Calu3 (cell line): ENCODE data around the gene MLKL. TPM values are rescaled to one million over a fixed set of nuclear protein-coding genes. Genes with fewer than 3 reads are reported as not detected.

Source experiments
- BruUV-seq: library from RNA; stranded (reverse); fragments of 400-500 nt; replicated peaks from 2 replicates; lab custom pipeline; 2021; lab: Mats Ljungman, UMichigan
- CTCF ChIA-PET: fragments of 300-600 bp; sonication (Branson Sonifier 250); formaldehyde crosslinking; loops from one replicate; lab custom pipeline; 2022; ENCODE audit warnings: antibody characterized with exemption; lab: Charles Lee
- DNase-seq: peaks from one replicate; pipeline ENCODE4 v3.0.0; 2022
- H3K27ac Mint-ChIP-seq: one replicate; pipeline ENCODE4 v1.8.0; 2022; ENCODE audit warnings: mixed read lengths; ENCODE audit not compliant: unreplicated experiment
- H3K27me3 Mint-ChIP-seq: one replicate; pipeline ENCODE4 v1.8.0; 2022; ENCODE audit warnings: mixed read lengths; ENCODE audit not compliant: unreplicated experiment
- H3K36me3 Mint-ChIP-seq: one replicate; pipeline ENCODE4 v1.8.0; 2022; ENCODE audit warnings: mild to moderate bottlenecking, moderate library complexity, mixed read lengths; ENCODE audit not compliant: insufficient read depth, unreplicated experiment
- H3K4me1 Mint-ChIP-seq: one replicate; pipeline ENCODE4 v1.8.0; 2022; ENCODE audit warnings: mild to moderate bottlenecking, low read depth, mixed read lengths; ENCODE audit not compliant: unreplicated experiment
- H3K4me3 Mint-ChIP-seq: one replicate; pipeline ENCODE4 v1.8.0; 2022; ENCODE audit warnings: mild to moderate bottlenecking, low read depth, moderate library complexity, mixed read lengths; ENCODE audit not compliant: unreplicated experiment
- H3K9me3 Mint-ChIP-seq: one replicate; pipeline ENCODE4 v1.8.0; 2022; ENCODE audit warnings: low read depth, mixed read lengths; ENCODE audit not compliant: unreplicated experiment
- intact Hi-C: fragments of 100-400 bp; cut with micrococcal nuclease; formaldehyde crosslinking; loops from one replicate; pipeline ENCODE4 v1.10.0; 2022; ENCODE audit not compliant: unreplicated experiment
- total RNA-seq: library from RNA; stranded (reverse); gene quantifications from 2 replicates; pipeline ENCODE4 v1.2.3, GENCODE V29; 2022
- TF ChIP-seq, protein P1 (sequence below): fragments of 200-600 bp; IDR thresholded peaks from one replicate; pipeline ENCODE4 v1.8.0; 2022; ENCODE audit warnings: antibody characterized with exemption; ENCODE audit not compliant: unreplicated experiment

Gene MLKL
- total RNA-seq, 1 experiment from 2014 or later: 38.8 TPM

DNA sequence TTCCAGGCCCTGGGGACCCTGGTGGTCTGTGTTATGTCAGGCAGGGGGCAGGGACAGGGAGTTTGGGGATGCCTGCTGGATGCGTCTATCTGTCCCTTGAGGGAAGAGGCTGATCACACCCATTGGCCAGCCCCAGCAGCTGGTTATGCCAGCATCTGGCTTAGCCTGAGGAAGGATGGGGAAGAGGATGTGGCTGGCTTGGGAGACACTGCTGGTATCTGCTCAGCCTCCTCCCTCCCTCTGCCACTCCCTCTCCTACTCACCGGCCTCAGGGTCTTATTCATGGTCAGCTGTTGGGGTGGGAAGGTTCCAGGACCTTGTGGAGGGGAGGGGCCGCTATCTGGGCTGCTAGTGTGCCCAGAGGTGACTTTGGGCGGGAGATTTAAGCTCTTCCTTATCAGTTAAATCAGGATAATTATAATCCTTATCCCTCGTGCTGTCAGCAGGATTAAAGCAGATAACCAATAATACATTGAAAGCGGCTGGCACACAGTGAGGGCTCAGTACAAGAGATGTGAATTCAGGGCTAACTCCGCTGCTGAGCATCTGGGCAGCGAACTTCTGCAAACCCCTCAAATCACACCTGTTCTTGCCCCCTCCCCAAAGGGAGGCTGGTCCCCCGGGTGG, 36.0 kb upstream of the MLKL start:
- no peak for DNase-seq
- no peaks in the 10 kb centered on the region for H3K27me3 Mint-ChIP-seq
- H3K4me3 Mint-ChIP-seq: no peak overlapping the region
- H3K36me3 Mint-ChIP-seq: peaks cover 46% of the 10 kb centered on the region
- intact Hi-C loops: no loop called here
- TF ChIP-seq, protein P1, sequence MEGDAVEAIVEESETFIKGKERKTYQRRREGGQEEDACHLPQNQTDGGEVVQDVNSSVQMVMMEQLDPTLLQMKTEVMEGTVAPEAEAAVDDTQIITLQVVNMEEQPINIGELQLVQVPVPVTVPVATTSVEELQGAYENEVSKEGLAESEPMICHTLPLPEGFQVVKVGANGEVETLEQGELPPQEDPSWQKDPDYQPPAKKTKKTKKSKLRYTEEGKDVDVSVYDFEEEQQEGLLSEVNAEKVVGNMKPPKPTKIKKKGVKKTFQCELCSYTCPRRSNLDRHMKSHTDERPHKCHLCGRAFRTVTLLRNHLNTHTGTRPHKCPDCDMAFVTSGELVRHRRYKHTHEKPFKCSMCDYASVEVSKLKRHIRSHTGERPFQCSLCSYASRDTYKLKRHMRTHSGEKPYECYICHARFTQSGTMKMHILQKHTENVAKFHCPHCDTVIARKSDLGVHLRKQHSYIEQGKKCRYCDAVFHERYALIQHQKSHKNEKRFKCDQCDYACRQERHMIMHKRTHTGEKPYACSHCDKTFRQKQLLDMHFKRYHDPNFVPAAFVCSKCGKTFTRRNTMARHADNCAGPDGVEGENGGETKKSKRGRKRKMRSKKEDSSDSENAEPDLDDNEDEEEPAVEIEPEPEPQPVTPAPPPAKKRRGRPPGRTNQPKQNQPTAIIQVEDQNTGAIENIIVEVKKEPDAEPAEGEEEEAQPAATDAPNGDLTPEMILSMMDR: no peak
- BruUV-seq: no TSS peak
- peaks cover 51% of the 10 kb centered on the region for H3K4me1 Mint-ChIP-seq
- H3K9me3 Mint-ChIP-seq: no peaks in the 10 kb centered on the region
- CTCF ChIA-PET: interaction anchor here (1.3 kb wide), 1 partner anchor 24 kb away, joined by 3 read pairs; no protein-coding TSS in a partner anchor
- peak overlapping the region; percentile 96 for H3K27ac Mint-ChIP-seq

GRCh38 chr16:74735554-74735953, 34.9 kb upstream of the MLKL start:
- TF ChIP-seq, protein P1: no peak
- Mint-ChIP-seq H3K36me3 (peaks cover 40% of the 10 kb centered on the region), H3K9me3 (no peaks in the 10 kb centered on the region), H3K27ac (peak overlapping the region; percentile 51), H3K27me3 (no peaks in the 10 kb centered on the region), H3K4me3 (no peak overlapping the region), H3K4me1 (peaks cover 51% of the 10 kb centered on the region)
- DNase-seq: no peak
- intact Hi-C loops: no loop called here
- no TSS peak for BruUV-seq
- CTCF ChIA-PET: interaction anchor here (0.9 kb wide), 1 partner anchor 16 kb away, joined by 3 read pairs; no protein-coding TSS in a partner anchor

DNA sequence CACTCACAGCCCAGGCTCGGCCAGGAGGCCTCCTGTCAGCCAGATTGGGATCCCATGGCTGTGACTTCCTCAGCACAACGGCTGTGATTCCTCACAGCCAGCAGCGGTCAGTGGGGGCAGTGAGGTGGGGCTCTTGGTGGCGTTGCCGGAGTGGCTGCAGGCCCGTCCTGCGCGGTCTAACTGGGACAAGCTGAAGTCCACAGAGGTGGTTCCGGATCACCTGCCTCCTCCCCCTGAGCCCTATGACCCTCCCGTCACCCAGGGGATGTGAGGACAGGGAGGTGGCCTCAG, 34.4 kb upstream of the MLKL start:
- CTCF ChIA-PET: interaction anchor here (0.9 kb wide), 1 partner anchor 15 kb away, joined by 3 read pairs; no protein-coding TSS in a partner anchor
- no peaks in the 10 kb centered on the region for H3K27me3 Mint-ChIP-seq
- no TSS peak for BruUV-seq
- H3K4me1 Mint-ChIP-seq: peaks cover 51% of the 10 kb centered on the region
- H3K9me3 Mint-ChIP-seq: no peaks in the 10 kb centered on the region
- intact Hi-C loops: no loop called here
- no peak for DNase-seq
- H3K4me3 Mint-ChIP-seq: no peak overlapping the region
- H3K27ac Mint-ChIP-seq: peak overlapping the region; percentile 51
- TF ChIP-seq, protein P1: no peak
- peaks cover 43% of the 10 kb centered on the region for H3K36me3 Mint-ChIP-seq

DNA sequence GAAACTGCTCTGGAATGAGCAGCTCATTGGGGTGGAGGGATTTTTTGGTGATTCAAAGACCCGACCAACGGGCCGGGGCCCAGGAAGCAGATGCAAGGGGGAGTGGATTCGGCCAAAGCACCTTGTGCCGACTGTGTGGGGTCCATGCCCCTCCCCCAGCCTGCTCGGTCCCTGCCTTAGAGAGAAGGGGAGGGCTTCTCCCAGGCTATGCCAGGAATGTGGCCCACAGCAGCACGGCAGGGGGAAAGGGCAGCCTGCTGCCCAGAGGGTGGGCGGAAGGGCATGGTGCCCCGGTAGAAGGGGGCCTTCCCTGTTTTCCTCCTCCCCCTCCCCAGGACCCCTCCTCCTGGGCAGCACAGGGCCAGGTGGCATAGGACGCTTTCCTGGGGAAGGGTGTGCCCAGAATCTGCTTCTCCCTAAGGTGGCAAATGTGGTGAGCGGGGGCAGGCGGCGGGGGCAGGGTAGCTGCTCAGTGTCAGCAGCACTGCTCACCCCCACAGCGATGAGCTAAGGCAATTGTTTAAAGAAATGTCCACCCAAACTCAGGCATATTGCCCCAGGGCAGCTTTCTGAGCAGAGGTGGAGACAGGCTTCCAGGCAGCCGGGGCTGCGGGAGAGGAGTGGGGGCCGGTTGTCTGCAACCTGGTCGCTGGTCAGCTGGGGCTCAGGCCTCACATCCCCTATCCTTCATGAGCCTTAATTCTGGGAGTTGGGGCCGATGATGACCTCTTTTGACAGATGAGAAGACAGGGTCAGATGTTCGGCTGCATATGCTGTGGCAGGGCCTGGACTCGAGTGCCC, 33.9 kb upstream of the MLKL start:
- peaks cover 51% of the 10 kb centered on the region for H3K4me1 Mint-ChIP-seq
- intact Hi-C loops: no loop called here
- no peak overlapping the region for H3K4me3 Mint-ChIP-seq
- no peaks in the 10 kb centered on the region for H3K9me3 Mint-ChIP-seq
- BruUV-seq: no TSS peak
- H3K27ac Mint-ChIP-seq: no peak overlapping the region
- H3K27me3 Mint-ChIP-seq: no peaks in the 10 kb centered on the region
- H3K36me3 Mint-ChIP-seq: peaks cover 43% of the 10 kb centered on the region
- TF ChIP-seq, protein P1: no peak
- no peak for DNase-seq
- CTCF ChIA-PET: no interaction called here
